ENCODE data around the gene CLASP1.

- no peak for TF ChIP-seq POLR2A (IDR thresholded peaks at IDR 0.05)
- TF ChIP-seq CTCF (IDR thresholded peaks at IDR 0.05): no peak
- TF ChIP-seq POLR2AphosphoS5 (IDR thresholded peaks at IDR 0.05; ENCODE audit: insufficient read depth in 1 of 2, low read depth in 1 of 2): no peak
Measured at GRCh38 chr2:121349721-121350401, 299.4 kb downstream of the CLASP1 start.

Data from vagina (tissue), 2 donors.